NCI-H2171 (cell line): ENCODE data around the gene DAAM1.

Experiments used
- DNase-seq: peaks from one replicate; lab custom pipeline; 2025; lab: John Stamatoyannopoulos, UW

DAAM1 gene

GRCh38 chr14:59188461-59189090 is at the start of gene DAAM1:
DAAM1 (plus strand) TSS chr14:59188667; CDS start chr14:59263478, 74,811 bp downstream.
- DNase-seq: peak; percentile 99

- no peak for DNase-seq
These were observed 49.1 kb upstream of the DAAM1 start for GRCh38 chr14:59139324-59139723.

GRCh38 chr14:59140106-59140843 is 48.2 kb upstream of the DAAM1 start:
- DNase-seq: peak; percentile 89

GRCh38 chr14:59146484-59146883 is 42.0 kb upstream of the DAAM1 start:
- DNase-seq: no peak

- DNase-seq: no peak
These were observed 41.5 kb upstream of the DAAM1 start for GRCh38 chr14:59147007-59147406.

GRCh38 chr14:59148334-59148900 is 40.0 kb upstream of the DAAM1 start:
- DNase-seq: no peak

GRCh38 chr14:59150990-59151389 is 37.5 kb upstream of the DAAM1 start:
- DNase-seq: no peak

- DNase-seq: no peak
These were observed 34.1 kb upstream of the DAAM1 start for GRCh38 chr14:59154373-59154772.

GRCh38 chr14:59155886-59156285 is 32.6 kb upstream of the DAAM1 start:
- no peak for DNase-seq

GRCh38 chr14:59159169-59159568 is 29.3 kb upstream of the DAAM1 start:
- DNase-seq: peak; percentile 41

GRCh38 chr14:59160506-59160905 is 28.0 kb upstream of the DAAM1 start:
- DNase-seq: no peak

GRCh38 chr14:59161561-59162175 is 26.8 kb upstream of the DAAM1 start:
- DNase-seq: no peak

- no peak for DNase-seq
These were observed 22.2 kb upstream of the DAAM1 start for GRCh38 chr14:59166258-59166657.

- no peak for DNase-seq
These were observed 13.1 kb upstream of the DAAM1 start for GRCh38 chr14:59175404-59175803.

- no peak for DNase-seq
These were observed 11.7 kb upstream of the DAAM1 start for GRCh38 chr14:59176765-59177164.

GRCh38 chr14:59177262-59177661 is 11.2 kb upstream of the DAAM1 start:
- no peak for DNase-seq

GRCh38 chr14:59181791-59182190 is 6.7 kb upstream of the DAAM1 start:
- DNase-seq: no peak

- DNase-seq: no peak
These were observed 5.8 kb upstream of the DAAM1 start for GRCh38 chr14:59182641-59183040.

- no peak for DNase-seq
These were observed 5.3 kb upstream of the DAAM1 start for GRCh38 chr14:59183150-59183549.

- DNase-seq: no peak
These were observed 4.1 kb upstream of the DAAM1 start for GRCh38 chr14:59184396-59184795.

GRCh38 chr14:59185676-59186075 is 2.8 kb upstream of the DAAM1 start:
- DNase-seq: no peak

GRCh38 chr14:59186306-59186705 is 2.2 kb upstream of the DAAM1 start:
- DNase-seq: no peak

GRCh38 chr14:59187118-59187517 is 1.3 kb upstream of the DAAM1 start:
- DNase-seq: no peak
